H9 (cell line): Measurements from ENCODE around the gene CCDC69. TPM values are rescaled to one million over a fixed set of nuclear protein-coding genes. Genes with fewer than 3 reads are reported as not detected.

ENCODE experiments used
- DNase-seq: peaks from one replicate; pipeline ENCODE4 v3.0.0-alpha.2; 2017
- H2AFZ ChIP-seq: one replicate; pipeline ENCODE4 v1.6.1; 2013; ENCODE audit warnings: mild to moderate bottlenecking, low read length, control low read depth, moderate library complexity
- H2AK5ac ChIP-seq: 2 replicates; pipeline ENCODE4 v1.6.1; 2013; ENCODE audit warnings: low read length, control low read depth, mixed read lengths; ENCODE audit not compliant: insufficient read length
- H2BK120ac ChIP-seq: one replicate; pipeline ENCODE4 v1.6.1; 2013; ENCODE audit warnings: low read depth, mild to moderate bottlenecking, low read length, control low read depth, inconsistent platforms; ENCODE audit not compliant: poor library complexity, severe bottlenecking
- H2BK12ac ChIP-seq: 2 replicates; pipeline ENCODE4 v1.6.1; 2013; ENCODE audit warnings: low read length, control low read depth, mixed read lengths, low read depth; ENCODE audit not compliant: insufficient read length
- H2BK15ac ChIP-seq: 2 replicates; pipeline ENCODE4 v1.6.1; 2013; ENCODE audit warnings: low read depth, low read length, control low read depth
- H2BK20ac ChIP-seq: one replicate; pipeline ENCODE4 v1.6.1; 2013; ENCODE audit warnings: low read depth, mild to moderate bottlenecking, low read length, control low read depth, inconsistent platforms; ENCODE audit not compliant: poor library complexity, severe bottlenecking
- H2BK5ac ChIP-seq: 2 replicates; pipeline ENCODE4 v1.6.1; 2013; ENCODE audit warnings: low read length, control low read depth, mixed read lengths; ENCODE audit not compliant: insufficient read length
- H3K14ac ChIP-seq: 2 replicates; pipeline ENCODE4 v1.6.1; 2013; ENCODE audit warnings: low read length, control low read depth; ENCODE audit not compliant: insufficient read depth
- H3K18ac ChIP-seq: 2 replicates; pipeline ENCODE4 v1.6.1; 2013; ENCODE audit warnings: low read depth, mild to moderate bottlenecking, mixed read lengths, low read length, control low read depth; ENCODE audit not compliant: insufficient read length
- H3K23ac ChIP-seq: 2 replicates; pipeline ENCODE4 v1.6.1; 2013; ENCODE audit warnings: low read length, control low read depth, mixed read lengths, low read depth; ENCODE audit not compliant: insufficient read length
- H3K23me2 ChIP-seq: 2 replicates; pipeline ENCODE4 v1.6.1; 2013; ENCODE audit warnings: low read depth, mild to moderate bottlenecking, mixed read lengths, low read length, control low read depth; ENCODE audit not compliant: insufficient read length, poor library complexity, severe bottlenecking
- H3K27ac ChIP-seq: 2 replicates; pipeline ENCODE4 v1.5.1; 2013; ENCODE audit warnings: low read length, control low read depth, mixed read lengths, low read depth; ENCODE audit not compliant: insufficient read length
- H3K27me3 ChIP-seq: 2 replicates; pipeline ENCODE4 v1.6.1; 2013; ENCODE audit warnings: low read length, control low read depth, inconsistent platforms; ENCODE audit not compliant: insufficient read depth
- H3K4ac ChIP-seq: 2 replicates; pipeline ENCODE4 v1.6.1; 2013; ENCODE audit warnings: low read depth, mild to moderate bottlenecking, control low read depth, inconsistent platforms, low read length, moderate library complexity
- H3K4me1 ChIP-seq: 2 replicates; pipeline ENCODE4 v1.6.1; 2013; ENCODE audit warnings: low read length, control low read depth, inconsistent platforms; ENCODE audit not compliant: insufficient read depth
- H3K4me2 ChIP-seq: 2 replicates; pipeline ENCODE4 v1.6.1; 2013; ENCODE audit warnings: low read length, control low read depth, mixed read lengths; ENCODE audit not compliant: insufficient read length, insufficient read depth
- H3K56ac ChIP-seq: 2 replicates; pipeline ENCODE4 v1.6.1; 2013; ENCODE audit warnings: low read depth, mild to moderate bottlenecking, mixed read lengths, low read length, control low read depth; ENCODE audit not compliant: insufficient read length
- H3K79me1 ChIP-seq: 2 replicates; pipeline ENCODE4 v1.6.1; 2013; ENCODE audit warnings: low read depth, mild to moderate bottlenecking, moderate library complexity, low read length, control low read depth, inconsistent platforms; ENCODE audit not compliant: insufficient read depth, poor library complexity, severe bottlenecking
- H3K79me2 ChIP-seq: 2 replicates; pipeline ENCODE4 v1.6.1; 2013; ENCODE audit warnings: low read length, control low read depth, inconsistent platforms; ENCODE audit not compliant: insufficient read depth
- H3K9ac ChIP-seq: 2 replicates; pipeline ENCODE4 v1.6.1; 2013; ENCODE audit warnings: low read length, control low read depth, mixed read lengths; ENCODE audit not compliant: insufficient read length; ENCODE audit errors: extremely low read depth
- H3K9me3 ChIP-seq: one replicate; pipeline ENCODE4 v1.6.1; 2013; ENCODE audit warnings: low read depth, low read length, inconsistent platforms; ENCODE audit not compliant: control insufficient read depth
- H3T11ph ChIP-seq: one replicate; pipeline ENCODE4 v1.6.1; 2013; ENCODE audit warnings: mild to moderate bottlenecking, low read length, control low read depth, inconsistent platforms
- H4K20me1 ChIP-seq: one replicate; pipeline ENCODE4 v1.6.1; 2013; ENCODE audit not compliant: control insufficient read depth, insufficient read length, insufficient read depth
- H4K5ac ChIP-seq: 2 replicates; pipeline ENCODE4 v1.6.1; 2013; ENCODE audit warnings: low read depth, mild to moderate bottlenecking, mixed read lengths, low read length, control low read depth; ENCODE audit not compliant: insufficient read length
- H4K8ac ChIP-seq: replicated peaks from 2 replicates; pipeline ENCODE4 v1.6.1; 2013; ENCODE audit warnings: low read length, control low read depth, mixed read lengths, low read depth; ENCODE audit not compliant: insufficient read length
- H4K91ac ChIP-seq: 2 replicates; pipeline ENCODE4 v1.6.1; 2013; ENCODE audit warnings: low read depth, mild to moderate bottlenecking, moderate library complexity, mixed read lengths, low read length, control low read depth; ENCODE audit not compliant: insufficient read length
- H3K27ac Mint-ChIP-seq, 3 experiments: 2 replicates in 2 of 3; 3 replicates in 1 of 3; pipeline ENCODE4 v1.8.0; 2020 to 2021; ENCODE audit warnings: mixed read lengths in 3 of 3, mild to moderate bottlenecking in 1 of 3, moderate library complexity in 1 of 3
- H3K27me3 Mint-ChIP-seq: 2 replicates; pipeline ENCODE4 v1.8.0; 2021; ENCODE audit warnings: low read depth, mild to moderate bottlenecking, moderate library complexity, mixed read lengths
- H3K36me3 Mint-ChIP-seq, 3 experiments: 2 replicates in 2 of 3; 3 replicates in 1 of 3; pipeline ENCODE4 v1.8.0; 2020 to 2021; ENCODE audit warnings: low read depth in 3 of 3, mixed read lengths in 3 of 3; ENCODE audit not compliant: insufficient read depth in 1 of 3
- H3K4me1 Mint-ChIP-seq, 2 experiments: 2 replicates each; pipeline ENCODE4 v1.8.0; 2020; ENCODE audit warnings: mixed read lengths in 2 of 2
- H3K4me3 Mint-ChIP-seq, 2 experiments: 2 replicates in 1 of 2; 3 replicates in 1 of 2; pipeline ENCODE4 v1.8.0; 2020 to 2021; ENCODE audit warnings: mild to moderate bottlenecking in 2 of 2, mixed read lengths in 2 of 2, moderate library complexity in 1 of 2
- H3K9me3 Mint-ChIP-seq, 2 experiments: 2 replicates in 1 of 2; 3 replicates in 1 of 2; pipeline ENCODE4 v1.8.0; 2020; ENCODE audit warnings: mild to moderate bottlenecking in 2 of 2, mixed read lengths in 2 of 2, moderate library complexity in 1 of 2
- WGBS: extraction: QIAGEN DNeasy Blood & Tissue Kit; methylation state at CpG from one replicate; pipeline ENCODE4 v1.1.7; 2013; ENCODE audit warnings: missing lambda C conversion rate, low lambda C conversion rate, mixed read lengths; ENCODE audit not compliant: insufficient read length; ENCODE audit errors: extremely low coverage; 5-methylcytosine and 5-hydroxymethylcytosine counted together
- total RNA-seq: library from RNA; stranded (reverse); gene quantifications from 2 replicates; pipeline ENCODE4 v1.2.1, GENCODE V29; 2021
- TF ChIP-seq, protein P1 (sequence below): fragments of 200-600 bp; sonication (generic); conservative IDR thresholded peaks from 3 replicates; pipeline ENCODE4 v1.8.0; 2021; ENCODE audit warnings: antibody characterized with exemption, mild to moderate bottlenecking

The CCDC69 gene
- total RNA-seq, 1 experiment from 2014 or later = 5.3 TPM

DNA sequence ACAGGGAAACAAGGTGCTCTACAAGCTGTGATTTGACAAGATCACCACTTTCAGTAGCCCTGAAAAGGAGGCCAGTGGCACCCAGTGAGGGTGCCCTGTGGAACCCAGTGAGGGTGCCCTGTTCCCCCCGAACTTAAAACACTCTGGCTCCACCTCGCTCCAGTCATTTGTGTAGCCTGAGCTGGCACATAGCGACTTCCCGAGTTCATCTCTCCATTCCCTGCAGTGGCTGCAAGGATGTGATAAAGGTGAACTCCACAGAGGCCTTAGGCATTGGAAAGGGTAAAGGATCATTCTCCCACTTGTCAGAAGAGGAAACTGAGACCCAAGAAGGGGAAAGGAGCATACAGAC, 44.4 kb downstream of the CCDC69 start:
- no peak overlapping the region for H3K23ac ChIP-seq
- no peak overlapping the region for H3K4me3 Mint-ChIP-seq
- H3K9ac ChIP-seq = no peak overlapping the region
- H3K56ac ChIP-seq = no peak overlapping the region
- no peak overlapping the region for H3K4me2 ChIP-seq
- no peak overlapping the region for H2AFZ ChIP-seq
- TF ChIP-seq, protein P1, sequence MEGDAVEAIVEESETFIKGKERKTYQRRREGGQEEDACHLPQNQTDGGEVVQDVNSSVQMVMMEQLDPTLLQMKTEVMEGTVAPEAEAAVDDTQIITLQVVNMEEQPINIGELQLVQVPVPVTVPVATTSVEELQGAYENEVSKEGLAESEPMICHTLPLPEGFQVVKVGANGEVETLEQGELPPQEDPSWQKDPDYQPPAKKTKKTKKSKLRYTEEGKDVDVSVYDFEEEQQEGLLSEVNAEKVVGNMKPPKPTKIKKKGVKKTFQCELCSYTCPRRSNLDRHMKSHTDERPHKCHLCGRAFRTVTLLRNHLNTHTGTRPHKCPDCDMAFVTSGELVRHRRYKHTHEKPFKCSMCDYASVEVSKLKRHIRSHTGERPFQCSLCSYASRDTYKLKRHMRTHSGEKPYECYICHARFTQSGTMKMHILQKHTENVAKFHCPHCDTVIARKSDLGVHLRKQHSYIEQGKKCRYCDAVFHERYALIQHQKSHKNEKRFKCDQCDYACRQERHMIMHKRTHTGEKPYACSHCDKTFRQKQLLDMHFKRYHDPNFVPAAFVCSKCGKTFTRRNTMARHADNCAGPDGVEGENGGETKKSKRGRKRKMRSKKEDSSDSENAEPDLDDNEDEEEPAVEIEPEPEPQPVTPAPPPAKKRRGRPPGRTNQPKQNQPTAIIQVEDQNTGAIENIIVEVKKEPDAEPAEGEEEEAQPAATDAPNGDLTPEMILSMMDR = no peak
- no peak overlapping the region for H2BK15ac ChIP-seq
- no peak overlapping the region for H2BK12ac ChIP-seq
- no peaks in the 10 kb centered on the region for H3K36me3 Mint-ChIP-seq
- H2AK5ac ChIP-seq = no peak overlapping the region
- H4K20me1 ChIP-seq = no peaks in the 10 kb centered on the region
- no peaks in the 10 kb centered on the region for H3K79me2 ChIP-seq
- no peak for DNase-seq
- no peak overlapping the region for H2BK120ac ChIP-seq
- H3K9me3 ChIP-seq = no peaks in the 10 kb centered on the region
- WGBS = no CpG with 5 or more reads among the region's 4 CpGs
- no peaks in the 10 kb centered on the region for H3K9me3 Mint-ChIP-seq
- H3K27ac ChIP-seq = no peak overlapping the region
- no peak overlapping the region for H4K8ac ChIP-seq
- H3K4ac ChIP-seq = no peak overlapping the region
- no peak overlapping the region for H3T11ph ChIP-seq
- no peak overlapping the region for H3K18ac ChIP-seq
- no peak overlapping the region for H4K91ac ChIP-seq
- H3K4me1 ChIP-seq = no peaks in the 10 kb centered on the region
- no peaks in the 10 kb centered on the region for H3K79me1 ChIP-seq
- H3K4me1 Mint-ChIP-seq = peaks cover 2 to 3% of the 10 kb centered on the region in 2 experiments
- no peak overlapping the region for H2BK20ac ChIP-seq
- no peaks in the 10 kb centered on the region for H3K23me2 ChIP-seq
- H3K27ac Mint-ChIP-seq = no peak overlapping the region
- peaks cover 5% of the 10 kb centered on the region; the same call in 1 of the 2 replicates for H3K27me3 Mint-ChIP-seq
- H3K14ac ChIP-seq = no peak overlapping the region
- H2BK5ac ChIP-seq = no peak overlapping the region
- no peaks in the 10 kb centered on the region for H3K27me3 ChIP-seq
- no peak overlapping the region for H4K5ac ChIP-seq
